GM21825 (cell line): ENCODE results near the gene MALAT1.

Experiments used
- ATAC-seq: cut with Tn5 transposase; IDR thresholded peaks from one replicate; pipeline ENCODE4 v1.9.1; 2021; ENCODE audit warnings: mild to moderate bottlenecking, moderate library complexity; ENCODE audit not compliant: unreplicated experiment

The MALAT1 gene

DNA sequence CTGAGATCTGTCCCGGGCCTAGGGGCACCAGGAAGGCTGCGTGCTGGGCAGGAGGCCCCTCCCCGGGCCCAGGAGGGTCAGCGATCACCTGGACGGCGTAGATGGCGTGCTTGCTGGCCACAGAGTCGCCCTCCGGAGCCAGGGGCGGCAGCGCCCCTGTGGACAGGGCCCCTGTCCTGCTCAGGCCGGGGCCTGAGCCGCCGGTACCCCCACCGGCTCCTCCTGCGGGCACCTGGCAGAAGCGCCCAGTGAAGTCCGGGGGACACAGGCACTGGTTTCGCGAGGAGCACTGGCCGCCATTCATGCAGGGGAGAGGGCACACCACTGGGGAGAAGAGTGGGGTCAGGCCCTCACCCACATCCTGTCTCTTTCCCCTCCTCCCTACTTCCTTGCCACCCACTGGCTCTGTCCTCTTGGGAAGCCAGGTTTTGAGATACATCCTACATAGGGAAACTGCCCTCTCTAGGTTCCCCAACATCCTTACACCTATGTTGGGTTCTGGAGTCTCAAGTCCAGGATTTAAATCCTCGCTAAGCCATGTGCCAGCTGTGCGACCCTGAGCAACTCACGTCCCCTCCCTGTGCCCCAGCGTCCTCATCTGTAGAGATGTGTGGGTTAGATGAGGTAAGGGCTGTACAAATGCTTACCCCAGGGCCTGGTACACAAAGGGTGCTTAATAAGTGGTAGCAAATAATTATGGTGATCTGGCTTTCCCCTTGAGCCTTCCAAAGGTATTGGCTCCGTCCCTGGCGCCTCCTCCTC, 55.4 kb downstream of the MALAT1 start:
- ATAC-seq: no peak

DNA sequence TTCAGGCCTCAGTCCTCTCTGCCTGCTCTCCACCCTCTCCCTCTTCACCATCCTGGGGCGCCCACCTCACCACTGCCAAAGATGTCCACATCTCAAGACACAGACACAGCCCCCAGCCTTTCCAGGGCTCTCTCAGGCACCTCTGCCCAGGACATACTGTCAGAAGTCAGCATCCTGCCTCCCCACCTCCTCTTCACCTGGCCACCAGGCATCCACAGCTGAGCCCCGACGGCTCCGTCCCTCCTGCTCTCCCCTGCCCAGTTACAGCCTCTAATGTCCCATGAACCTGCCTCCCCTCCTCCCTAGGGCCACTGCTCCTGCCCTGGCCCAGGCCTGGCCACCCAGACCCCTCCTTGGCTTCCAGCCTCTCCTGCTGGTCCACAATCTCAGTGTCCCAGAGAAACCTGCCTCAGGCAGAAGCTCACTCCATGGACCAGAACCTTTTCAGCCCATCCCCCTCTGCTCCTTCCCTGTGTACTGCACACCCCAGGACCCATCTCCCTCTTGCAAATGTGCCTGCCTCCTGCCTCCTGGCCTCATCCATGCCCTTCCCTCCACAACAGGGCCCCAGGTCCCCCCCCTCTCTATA, 56.1 kb downstream of the MALAT1 start:
- ATAC-seq: no peak

DNA sequence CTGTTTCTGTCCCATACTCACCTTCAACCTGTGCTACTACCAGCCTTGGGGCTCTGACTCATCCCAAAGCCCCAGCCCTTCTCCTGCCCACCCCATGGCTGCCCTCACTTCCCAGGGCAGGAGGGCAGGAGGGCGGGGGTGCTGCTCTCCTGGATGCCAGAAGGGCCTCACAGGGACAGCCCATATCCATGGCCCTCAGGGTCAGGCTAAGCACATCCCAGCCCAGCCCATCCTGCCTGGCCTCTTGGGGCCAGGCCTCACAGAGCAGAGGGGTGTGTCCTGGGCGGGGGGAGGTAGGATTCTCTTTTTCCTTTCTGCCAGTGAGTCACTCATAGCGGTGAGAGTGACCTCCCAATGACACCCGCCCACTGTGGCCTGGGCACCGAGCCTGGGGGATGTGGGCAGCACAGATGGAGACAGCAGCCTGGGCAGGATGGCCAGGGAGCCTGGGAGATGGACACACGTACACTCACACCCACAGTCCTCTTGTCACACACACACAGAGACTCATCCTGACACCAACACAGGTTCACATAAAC, 56.9 kb downstream of the MALAT1 start:
- no peak for ATAC-seq
